Measurements from ENCODE around the gene TBX19.

DNA sequence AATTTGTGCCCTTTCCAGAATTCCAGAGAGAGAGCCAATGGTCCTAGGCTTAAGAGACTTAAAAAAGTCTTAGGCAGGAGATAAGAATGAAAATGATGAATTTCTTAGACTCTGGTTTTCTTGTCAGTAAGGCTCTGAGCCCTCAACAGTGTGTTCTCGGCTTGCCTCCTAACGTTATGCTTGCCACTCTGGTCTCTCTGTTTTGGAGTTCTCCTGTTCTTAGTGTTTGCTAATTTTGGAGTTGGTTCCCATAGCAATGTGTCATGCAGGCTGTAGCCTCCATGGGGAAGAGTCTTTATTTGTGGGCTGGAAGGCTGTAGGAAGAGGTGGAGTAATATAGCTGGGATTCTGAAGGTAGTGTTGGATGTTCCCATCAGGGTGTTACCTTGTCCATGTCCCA, 19.9 kb downstream of the TBX19 start:
- no peak for TF ChIP-seq TP53 (CRISPR knock-in tag; IDR thresholded peaks at IDR 0.05)
- TF ChIP-seq, protein P1, sequence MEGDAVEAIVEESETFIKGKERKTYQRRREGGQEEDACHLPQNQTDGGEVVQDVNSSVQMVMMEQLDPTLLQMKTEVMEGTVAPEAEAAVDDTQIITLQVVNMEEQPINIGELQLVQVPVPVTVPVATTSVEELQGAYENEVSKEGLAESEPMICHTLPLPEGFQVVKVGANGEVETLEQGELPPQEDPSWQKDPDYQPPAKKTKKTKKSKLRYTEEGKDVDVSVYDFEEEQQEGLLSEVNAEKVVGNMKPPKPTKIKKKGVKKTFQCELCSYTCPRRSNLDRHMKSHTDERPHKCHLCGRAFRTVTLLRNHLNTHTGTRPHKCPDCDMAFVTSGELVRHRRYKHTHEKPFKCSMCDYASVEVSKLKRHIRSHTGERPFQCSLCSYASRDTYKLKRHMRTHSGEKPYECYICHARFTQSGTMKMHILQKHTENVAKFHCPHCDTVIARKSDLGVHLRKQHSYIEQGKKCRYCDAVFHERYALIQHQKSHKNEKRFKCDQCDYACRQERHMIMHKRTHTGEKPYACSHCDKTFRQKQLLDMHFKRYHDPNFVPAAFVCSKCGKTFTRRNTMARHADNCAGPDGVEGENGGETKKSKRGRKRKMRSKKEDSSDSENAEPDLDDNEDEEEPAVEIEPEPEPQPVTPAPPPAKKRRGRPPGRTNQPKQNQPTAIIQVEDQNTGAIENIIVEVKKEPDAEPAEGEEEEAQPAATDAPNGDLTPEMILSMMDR (IDR thresholded peaks at IDR 0.05) = no peak
- no peak for TF ChIP-seq KAT7 (CRISPR knock-in tag; IDR thresholded peaks at IDR 0.05; ENCODE audit: borderline replicate concordance)
- TF ChIP-seq, protein P2, sequence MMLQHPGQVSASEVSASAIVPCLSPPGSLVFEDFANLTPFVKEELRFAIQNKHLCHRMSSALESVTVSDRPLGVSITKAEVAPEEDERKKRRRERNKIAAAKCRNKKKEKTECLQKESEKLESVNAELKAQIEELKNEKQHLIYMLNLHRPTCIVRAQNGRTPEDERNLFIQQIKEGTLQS (CRISPR knock-in tag; conservative IDR thresholded peaks at IDR 0.05) = no peak
- TF ChIP-seq, protein P3, sequence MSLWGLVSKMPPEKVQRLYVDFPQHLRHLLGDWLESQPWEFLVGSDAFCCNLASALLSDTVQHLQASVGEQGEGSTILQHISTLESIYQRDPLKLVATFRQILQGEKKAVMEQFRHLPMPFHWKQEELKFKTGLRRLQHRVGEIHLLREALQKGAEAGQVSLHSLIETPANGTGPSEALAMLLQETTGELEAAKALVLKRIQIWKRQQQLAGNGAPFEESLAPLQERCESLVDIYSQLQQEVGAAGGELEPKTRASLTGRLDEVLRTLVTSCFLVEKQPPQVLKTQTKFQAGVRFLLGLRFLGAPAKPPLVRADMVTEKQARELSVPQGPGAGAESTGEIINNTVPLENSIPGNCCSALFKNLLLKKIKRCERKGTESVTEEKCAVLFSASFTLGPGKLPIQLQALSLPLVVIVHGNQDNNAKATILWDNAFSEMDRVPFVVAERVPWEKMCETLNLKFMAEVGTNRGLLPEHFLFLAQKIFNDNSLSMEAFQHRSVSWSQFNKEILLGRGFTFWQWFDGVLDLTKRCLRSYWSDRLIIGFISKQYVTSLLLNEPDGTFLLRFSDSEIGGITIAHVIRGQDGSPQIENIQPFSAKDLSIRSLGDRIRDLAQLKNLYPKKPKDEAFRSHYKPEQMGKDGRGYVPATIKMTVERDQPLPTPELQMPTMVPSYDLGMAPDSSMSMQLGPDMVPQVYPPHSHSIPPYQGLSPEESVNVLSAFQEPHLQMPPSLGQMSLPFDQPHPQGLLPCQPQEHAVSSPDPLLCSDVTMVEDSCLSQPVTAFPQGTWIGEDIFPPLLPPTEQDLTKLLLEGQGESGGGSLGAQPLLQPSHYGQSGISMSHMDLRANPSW (CRISPR knock-in tag; conservative IDR thresholded peaks at IDR 0.05; ENCODE audit: low read depth) = no peak
- TF ChIP-seq GABPB1 (CRISPR knock-in tag; IDR thresholded peaks at IDR 0.05) = no peak
- TF ChIP-seq, protein P4, sequence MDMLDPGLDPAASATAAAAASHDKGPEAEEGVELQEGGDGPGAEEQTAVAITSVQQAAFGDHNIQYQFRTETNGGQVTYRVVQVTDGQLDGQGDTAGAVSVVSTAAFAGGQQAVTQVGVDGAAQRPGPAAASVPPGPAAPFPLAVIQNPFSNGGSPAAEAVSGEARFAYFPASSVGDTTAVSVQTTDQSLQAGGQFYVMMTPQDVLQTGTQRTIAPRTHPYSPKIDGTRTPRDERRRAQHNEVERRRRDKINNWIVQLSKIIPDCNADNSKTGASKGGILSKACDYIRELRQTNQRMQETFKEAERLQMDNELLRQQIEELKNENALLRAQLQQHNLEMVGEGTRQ (CRISPR knock-in tag; IDR thresholded peaks at IDR 0.05) = no peak
